Measurements from ENCODE around the gene COPE.

The COPE gene

DNA sequence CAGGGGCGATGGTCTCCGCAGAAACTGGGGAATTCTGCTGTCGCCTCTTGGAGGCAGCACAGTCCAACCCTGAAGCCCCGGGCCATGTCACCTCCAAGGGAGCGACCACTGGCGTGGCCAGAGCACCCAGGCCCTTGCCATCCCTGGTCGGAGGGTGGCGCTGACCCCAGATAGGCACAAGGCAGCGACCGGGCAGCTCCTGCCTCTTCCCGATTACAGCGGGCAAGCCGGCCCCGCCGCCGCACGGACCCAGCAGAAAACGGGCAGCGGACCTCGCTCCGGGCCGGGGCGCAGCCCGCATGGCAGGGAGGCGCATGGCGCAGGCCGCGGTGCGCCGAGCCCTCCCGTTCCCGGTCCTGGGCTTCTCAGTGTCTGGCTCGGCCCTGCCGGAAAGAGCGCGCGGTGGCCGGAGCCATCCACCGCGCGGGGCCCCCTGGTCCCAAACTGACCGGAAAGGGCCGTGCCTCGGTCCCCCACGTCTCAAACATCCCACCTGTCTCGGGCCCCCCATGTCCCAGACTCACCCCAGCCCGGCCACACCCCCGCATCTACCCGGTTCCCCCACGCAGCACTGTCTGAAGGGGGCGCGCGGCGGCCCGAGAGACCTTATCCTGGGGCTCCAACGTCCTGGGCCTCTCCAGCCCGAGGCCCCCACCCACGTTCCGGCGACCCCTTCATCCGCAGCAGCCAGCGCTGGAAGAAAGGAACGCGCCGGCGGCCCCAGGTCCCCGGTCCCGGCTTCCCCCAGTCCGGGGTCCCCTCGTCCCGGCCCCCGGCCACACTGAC, 24.0 kb downstream of the COPE start:
- peak; percentile 83 for DNase-seq (ENCODE audit: low spot score)

DNA sequence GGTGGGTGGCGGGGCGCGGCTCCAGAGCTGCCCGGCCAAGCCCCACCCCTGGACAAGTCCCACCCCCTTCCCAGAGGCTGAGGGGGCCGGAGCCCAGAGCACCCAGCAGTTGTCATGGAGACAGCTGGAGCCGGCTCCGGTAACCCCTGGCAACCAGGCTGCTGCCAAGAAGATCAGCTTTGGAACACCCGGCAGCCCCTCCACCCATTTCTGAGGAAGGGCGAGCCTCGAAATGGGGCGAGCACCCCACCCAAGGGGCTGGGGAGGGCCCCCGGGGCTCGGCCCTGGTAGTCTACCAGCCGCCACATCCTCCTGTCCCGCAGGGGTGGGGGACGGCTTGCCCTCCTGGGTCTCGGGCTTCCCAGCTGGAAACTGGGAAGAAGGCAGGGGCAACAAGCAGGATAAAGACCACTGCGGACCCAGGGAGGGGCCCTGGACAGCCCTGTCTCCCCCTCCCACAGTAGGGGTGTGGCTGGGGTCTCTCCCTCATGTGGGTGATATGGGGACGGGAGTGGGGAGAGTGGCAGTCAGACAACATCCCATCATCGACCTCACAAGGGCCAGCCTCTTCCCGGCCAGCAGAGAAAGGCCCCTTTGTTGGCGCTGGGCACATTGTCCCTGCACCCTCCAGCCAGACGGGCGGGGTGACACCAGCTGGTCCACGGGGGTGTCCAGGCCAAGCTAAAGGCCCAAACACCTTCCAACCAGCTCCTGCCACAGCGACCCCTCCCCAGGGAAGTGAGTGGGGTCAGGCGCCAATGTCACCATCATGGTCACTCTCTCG, 24.7 kb downstream of the COPE start:
- DNase-seq (ENCODE audit: low spot score), result no peak

DNA sequence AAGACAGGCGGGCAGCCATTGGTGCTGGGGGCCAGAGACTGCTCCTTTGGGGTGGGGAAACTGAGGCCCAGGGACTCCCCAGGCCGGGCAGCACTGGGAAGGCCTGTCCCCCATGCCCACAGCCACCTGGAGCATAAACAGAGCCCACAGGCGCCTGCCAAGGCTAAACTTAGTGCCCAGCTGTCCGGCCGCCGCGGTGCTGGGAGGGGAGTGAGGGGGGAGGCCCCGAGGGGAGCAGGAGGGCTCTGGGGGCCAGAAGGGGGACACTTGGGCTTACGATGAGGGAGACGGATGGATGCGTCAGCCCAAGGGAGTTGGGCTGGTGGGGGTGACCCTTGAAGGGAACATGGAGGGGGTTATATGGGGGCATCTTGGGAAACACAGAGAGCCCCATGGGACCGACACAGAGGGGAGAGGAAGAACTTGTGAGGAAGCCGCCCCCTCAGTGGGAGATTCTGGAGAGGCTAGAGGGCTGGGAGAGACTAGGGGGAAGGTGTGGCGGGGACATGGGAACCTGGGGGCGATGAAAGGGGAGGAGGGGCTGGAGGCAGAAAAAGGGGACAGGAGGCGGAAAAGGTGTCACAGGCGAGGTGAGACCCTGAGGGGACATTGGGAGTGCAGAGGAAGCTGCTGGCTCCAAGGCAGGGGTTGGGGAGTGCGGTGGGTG, 25.5 kb downstream of the COPE start:
- DNase-seq (ENCODE audit: low spot score), result no peak

DNA sequence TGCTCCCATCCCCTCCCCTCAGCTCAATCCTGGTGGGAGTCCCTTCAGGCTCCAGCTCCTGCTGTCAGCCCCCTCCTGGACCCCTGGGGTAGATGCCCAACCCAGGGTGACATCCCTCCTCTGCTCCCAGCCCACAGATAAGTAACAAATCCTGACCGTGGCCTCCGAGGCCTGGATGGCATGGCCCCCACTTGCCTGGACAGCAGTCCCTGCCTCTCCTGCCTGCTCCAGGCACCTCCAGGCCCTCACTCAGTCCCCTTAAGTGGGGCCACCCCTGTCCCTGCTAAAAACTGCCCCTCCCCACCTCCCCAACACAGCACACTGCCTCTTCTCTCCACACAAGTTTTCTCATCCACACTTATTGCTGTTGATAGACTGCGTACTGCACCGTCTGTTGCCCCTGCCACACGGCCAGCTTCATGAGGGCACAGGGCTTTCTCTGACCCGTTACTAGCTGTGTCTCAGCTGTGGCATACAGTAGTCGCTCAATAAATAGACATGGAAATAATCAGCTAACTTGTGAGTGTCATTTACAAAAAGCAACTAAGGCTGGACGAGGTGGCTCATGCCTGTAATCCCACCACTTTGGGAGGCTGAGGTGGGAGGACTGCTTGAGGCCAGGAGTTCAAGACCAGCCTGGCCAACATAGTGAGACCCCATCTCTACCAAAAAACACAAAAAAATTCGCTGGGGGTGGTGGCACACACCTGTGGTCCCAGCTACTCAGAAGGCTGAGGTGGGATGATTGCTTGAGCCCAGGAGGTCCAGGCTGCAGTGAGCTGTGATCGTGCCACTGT, 29.0 kb downstream of the COPE start:
- DNase-seq (ENCODE audit: low spot score), result no peak

DNA sequence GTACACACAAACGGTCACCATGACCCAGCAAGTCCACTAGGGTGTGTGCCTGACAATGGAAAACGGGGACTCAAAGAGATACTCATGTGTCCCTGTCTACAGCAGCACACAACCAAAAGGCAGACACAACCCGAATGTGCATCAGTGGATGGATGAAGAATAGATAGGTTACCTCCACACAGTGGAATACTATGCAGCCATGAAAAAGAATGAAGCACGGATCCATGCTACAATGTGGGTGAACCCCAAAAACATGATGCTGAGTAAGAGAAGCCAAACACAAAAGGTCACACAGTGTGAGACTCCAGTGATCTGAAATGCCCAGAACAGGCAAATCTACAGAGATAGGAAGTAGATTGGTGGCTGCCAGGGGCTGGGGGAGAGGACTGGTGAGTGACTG, 32.2 kb downstream of the COPE start:
- no peak for DNase-seq (ENCODE audit: low spot score)

DNA sequence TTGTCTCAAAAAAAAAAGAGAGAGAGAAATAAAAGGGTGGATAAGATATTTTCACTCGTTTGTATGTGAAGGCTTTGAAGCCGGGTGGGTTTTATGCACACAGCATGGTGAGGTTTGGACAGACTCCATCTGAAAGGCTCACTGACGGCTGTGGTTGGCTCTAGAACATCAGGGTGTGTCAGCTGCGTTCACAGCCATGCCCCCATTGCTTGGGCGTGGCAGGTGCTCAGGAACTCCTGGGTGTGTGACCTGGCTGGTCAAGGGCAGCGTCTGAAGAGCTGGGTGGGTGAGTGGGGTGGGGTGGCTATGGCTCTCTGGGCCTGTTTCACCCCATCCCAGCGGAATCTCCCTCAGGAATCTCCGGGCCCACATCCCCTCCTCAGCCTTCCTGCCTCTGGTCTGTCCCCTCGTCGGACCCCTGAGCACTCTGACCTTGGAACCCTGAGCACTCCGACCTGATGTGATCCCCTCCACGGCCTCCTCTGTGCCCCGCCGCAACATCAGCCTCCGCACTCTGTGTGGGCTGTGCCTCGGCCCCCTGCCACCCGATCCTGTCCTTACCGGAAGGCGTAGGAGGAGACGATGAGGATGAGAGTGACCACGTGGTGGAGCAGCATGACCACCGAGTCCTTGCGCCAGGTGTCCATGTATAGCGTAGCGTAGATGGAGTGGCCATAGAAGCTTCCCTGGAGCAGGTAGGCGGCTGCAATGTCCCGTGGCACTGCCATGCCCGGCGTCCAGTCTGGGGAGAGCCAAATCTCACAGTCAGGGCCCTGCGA, 35.5 kb downstream of the COPE start:
- DNase-seq (ENCODE audit: low spot score), result peak; percentile 80

DNA sequence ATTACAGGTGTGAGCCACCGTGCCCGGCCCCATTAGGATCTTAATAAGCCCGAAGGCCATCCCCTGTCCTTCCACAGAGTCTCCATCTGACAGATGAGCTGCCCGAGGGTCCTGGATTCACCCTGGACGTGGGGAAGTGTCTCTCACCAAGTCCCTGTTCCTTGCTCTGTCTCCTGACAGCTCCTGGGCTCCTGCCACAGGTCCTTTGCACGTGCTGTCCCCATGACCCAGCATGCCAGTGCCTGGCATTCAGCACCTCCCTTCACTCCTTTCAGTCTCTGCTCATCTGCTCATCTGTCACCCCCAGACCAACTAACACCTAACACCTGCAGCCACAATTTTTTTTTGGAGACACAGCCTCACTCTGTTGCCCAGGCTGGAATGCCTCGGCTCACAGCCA, 37.7 kb downstream of the COPE start:
- DNase-seq (ENCODE audit: low spot score), result no peak

DNA sequence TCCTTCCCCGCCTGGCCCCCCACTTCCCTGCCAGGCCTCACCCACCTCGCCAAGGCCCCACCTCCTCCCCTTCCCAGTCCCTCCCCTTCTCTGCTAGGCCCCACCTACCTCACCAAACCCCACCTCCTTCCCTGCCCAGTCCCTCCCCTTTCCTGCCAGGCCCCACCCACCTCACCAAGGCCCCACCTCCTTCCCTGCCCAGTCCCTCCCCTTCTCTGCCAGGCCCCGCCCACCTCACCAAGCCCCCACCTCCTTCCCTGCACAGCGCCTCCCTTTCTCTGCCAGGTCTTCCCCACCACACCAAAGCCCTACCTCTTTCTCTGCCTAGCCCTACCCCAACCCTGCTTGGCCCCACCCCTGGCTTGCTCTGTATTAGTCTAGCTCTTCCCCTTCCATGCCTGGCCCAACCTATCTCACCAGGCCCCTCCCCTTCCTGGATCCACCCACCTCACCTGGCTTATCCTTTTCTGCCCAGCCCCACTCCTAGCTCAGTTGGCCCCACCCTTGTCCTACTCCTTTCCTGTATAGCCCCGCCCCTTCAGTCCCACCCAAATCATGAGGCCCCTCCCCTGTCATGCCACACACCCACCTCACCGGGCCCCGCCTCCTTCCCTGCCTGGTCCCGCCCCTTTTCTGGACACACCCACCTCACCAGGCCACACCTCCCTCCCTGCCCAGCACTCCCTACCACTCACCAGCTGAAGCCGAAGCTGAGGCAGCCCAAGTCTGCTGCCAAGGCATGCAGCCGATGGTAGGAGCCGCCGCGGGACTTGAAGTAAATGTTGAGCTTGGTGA, 39.4 kb downstream of the COPE start:
- peak; percentile 77 for DNase-seq (ENCODE audit: low spot score)

DNA sequence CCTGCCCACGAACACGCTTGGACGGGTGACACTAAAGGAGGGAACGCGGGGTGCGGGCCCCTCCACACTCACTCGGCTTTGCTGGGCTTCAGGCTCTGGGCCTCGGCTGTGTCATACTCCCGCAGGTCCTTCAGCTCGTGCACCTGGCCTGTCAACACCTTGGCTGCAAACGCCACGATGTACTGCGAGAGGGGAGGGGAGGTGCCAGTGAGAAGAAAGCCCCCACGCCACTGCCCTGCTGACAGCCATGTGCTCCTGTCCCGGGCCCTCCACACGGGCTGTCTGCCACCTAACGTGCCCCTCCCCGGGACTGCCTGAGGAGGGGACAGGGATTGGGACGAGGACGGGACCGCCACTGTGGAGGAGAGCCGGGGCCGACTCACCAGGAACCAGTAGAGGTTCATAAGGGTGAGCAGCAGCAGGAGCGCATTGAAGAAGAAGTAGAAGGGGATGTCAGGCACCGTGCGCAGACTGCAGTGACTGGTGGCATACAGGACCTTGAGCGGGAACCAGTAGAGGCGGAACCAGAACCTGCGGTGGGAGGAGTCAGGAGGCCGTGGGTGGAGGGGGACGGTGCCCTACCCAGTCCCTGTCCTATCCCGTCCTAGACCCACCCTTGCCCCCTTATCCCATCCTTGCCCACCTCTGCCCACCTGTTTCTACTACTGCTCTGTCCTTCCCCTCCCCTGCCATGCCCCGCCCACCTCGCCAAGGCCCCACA, 40.2 kb downstream of the COPE start:
- no peak for DNase-seq (ENCODE audit: low spot score)

DNA sequence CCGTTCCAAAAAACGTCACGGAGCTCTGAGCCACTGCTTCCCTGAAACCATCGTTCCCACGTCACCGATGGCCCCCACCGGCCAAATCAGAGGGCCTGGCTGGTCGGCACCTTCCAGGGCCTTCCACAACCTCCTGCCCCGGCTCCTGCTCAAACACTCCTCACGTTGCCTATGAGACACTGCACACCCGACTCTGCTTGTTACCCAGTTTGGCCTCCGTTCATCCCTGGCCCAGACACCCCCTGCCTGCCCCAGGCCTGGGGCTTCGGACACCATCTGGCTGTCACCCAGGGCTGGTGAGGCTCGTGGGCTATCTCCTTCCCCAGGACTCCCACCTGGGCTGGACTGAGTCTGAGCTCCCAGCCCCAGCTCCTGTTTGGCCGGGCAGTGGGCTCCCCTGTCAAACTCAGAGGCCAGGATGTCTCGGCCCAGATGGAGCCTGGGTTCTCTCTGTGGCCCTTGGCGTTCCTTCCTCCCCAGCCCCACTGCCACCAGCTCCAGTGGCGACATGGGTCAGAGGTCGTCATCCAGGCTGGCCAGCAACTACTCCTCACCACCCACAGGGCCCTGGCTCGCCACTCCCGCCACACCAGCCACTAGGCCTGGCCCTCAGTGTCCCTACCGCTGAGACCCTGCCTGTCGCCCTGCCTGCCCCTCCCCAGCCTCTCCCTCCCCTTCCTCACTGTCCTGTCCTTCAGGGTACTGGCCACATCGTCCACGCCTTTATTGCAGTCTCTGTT, 41.0 kb downstream of the COPE start:
- no peak for DNase-seq (ENCODE audit: low spot score)

DNA sequence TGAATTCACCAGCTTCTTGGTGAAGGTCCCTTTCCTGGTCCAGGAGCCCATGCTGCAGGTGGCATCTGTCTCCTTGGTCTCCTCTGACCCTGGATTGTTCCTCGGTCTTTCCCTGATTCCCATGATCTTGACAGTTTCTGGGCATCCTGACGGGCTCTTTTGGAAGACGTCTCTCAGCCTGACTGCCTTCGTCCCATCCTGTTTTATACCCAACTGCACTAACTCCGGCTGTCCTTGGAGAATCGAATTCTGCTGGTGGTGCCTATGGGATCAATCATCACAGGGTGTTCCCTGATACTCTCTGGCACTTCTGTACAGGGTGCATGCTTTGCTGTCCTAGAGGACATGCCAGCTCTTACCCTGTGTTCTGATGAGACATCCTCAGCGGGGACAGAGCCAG, 42.3 kb downstream of the COPE start:
- no peak for DNase-seq (ENCODE audit: low spot score)

DNA sequence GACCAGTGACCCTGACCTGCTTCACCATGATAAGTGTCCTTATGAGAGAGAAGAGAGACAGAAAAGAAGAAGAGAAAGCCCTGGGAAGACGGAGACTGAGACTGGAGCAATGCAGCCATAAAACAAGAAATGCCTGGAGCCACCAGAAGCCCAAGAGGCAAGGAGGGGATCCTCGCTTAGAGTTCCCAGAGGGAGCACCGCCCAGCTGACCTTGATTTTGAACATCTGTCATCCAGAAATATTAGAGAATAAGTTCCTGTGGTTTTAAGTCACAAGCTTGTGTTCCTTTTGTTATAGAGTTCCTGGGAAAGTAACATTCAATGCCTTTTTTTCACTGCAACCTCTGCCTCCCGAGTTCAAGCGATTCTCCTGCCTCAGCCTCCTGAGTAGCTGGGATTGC, 43.5 kb downstream of the COPE start:
- DNase-seq (ENCODE audit: low spot score), result no peak

DNA sequence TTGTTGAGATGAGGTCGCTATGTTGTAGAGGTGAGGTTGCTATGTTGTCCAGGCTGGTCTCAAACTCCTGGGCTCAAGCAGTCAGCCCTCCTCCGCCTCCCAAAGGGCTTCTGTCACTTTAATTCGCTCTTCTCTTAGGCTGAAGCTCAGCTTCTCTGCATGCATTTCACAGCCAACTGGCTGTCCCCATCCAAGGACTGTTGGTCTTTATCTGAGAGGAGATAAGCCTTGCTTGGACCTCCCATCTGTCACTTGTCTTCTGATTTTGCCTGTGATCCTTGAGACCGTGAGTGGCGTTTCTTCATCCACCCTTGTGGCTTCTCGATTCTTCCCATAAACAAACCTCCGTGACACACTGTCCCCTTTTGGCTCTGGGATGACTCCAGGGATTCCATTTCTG, 47.6 kb downstream of the COPE start:
- no peak for DNase-seq (ENCODE audit: low spot score)

DNA sequence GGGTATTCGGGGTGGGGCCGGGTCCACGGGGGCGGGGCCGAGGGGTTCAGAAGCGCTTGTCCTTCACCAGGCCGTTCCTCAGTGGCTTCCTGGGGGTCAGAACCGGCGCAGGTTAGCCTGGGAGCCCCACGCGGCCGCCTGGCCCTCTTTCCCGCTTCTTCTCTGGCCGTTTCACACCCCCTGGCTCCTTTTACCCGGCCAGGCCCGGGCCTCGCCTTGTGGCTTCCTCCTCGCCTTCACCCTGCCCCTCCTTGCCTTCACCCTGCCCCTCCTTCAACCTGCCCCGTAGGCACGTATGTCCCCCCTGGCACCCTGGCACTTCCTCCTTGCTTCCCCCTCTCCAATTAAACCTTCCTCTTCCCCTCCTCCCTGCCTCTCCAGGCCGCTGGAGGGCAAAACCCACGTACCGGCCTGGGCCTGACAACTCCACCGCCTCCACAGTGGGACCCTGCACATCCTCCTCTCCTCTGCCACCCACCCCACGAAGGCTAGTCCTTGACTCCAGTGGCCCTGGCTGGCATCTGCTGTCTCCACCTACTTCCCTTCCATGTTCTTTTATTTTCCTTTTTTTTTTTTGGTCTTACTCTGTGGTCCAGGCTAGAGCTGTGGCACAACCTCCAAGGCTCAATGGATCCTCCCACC, 48.5 kb downstream of the COPE start:
- no peak for DNase-seq (ENCODE audit: low spot score)

DNA sequence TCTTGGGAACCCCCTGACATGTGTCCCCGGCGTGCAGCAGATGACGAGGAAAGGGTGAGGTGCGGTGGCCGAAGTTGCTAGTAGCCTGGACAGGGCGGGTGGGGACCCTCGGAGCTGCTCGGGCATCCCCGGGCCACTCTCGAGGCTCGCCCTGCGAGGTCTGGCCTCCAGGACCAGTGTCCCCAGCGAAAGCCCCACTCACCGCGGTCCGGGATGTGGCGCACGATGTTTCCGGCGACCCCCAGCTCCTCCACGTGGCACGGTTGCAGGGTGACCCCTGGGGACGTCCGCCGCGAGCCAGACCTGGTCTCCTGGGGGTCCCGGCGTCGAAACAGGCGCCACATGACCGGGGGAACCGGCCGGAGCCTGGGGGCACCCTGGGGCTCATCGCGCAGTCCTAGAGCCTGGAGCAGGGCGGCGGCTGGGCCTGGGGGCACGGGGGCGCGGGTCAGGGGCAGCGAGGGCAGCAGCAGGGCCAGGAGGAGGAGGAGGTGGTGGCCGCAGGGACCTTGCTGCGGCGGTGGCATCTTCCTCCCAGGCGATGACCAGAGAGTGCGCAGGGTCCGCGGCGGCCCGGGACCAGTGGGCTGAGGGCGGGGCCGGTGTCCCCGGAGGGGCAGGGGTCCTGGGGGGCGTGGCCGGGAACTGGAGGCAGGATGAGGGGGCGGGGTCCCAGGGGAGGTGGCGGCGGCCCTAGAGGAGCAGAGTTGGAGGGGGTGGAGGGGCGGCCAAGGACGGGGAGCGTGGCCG, 49.2 kb downstream of the COPE start:
- DNase-seq (ENCODE audit: low spot score), result no peak

DNA sequence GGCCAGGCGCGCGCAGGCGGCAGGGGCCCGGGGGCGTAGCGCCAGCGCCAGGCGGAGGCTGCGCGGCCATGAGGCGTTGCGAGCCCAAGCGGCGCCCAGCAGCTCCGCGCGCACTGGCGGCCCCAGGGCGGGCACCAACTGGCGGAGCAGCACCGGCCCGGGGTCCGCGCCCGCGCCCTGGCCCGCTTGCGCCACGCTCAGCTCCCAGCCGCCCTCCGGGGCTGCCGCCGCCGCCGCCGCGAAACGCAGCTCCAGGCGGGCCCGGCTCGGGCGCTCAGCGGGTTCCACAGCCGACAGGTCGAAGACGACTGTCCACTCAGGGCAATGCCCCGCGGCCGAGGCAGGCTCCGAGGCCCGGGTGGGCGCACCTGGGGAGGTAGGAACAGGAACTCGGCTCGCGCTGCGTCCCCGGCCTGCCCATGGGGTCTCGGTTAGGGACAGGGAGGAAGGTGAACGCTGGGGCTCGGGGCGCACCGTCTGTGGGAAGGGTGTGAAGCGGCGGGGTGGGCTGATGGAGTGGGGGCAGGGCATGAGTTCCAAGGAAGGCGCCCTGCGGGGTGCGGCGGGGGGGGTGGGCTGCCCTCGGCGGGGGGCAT, 50.1 kb downstream of the COPE start:
- no peak for DNase-seq (ENCODE audit: low spot score)

DNA sequence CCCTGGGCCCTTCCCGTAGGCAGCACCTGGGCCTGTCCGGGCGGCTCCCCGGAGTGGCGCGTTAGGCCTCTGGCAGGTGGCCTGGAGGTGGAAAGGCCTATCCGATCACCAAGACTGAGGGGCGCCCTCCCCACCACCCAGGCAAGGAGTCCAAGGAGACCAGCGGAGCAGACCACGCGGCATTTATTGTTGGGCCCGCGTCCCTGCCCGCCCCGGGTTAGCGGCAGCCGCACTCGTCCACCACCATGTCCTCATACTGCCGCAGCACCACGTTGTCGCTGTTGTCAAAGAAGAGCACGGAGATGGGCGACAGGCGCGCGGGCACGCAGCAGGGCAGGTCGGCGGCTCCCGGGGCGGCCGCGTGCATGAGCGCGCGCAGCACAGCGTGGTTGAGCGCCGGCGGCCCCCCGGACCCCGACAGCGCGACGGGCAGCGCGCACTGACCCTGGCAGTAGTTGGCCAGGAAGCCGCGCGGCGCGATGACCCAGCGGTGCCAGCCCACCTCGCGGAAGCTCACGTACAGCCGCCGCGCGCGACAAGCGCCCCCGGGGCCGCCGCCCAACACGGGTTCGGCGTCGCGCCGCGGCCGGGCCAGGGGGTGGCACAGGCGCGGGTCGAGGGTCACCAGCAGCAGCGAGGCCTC, 50.7 kb downstream of the COPE start:
- DNase-seq (ENCODE audit: low spot score), result no peak

All from SW480 (cell line).